ENCODE measurements around the gene MPV17L. TPM values are rescaled to one million over a fixed set of nuclear protein-coding genes. Genes with fewer than 3 reads are reported as not detected.
"Not testable (repeated sequence)": the region's sequence is repeated elsewhere in the genome, so short reads cannot be mapped to it uniquely, and the experiment has no call there.

The MPV17L gene
- 10 to 100 TPM; 14.5 to 35.3 TPM for total RNA-seq

- 2 to 3% methylated on average over 15 to 72 of the region's 79 CpGs for WGBS, 2 donors
- Histone ChIP-seq H3K4me3 (peak within 1 kb of the TSS; percentile 32 to 50), H3K27ac (peak within 1 kb of the TSS; percentile 94 to 97 (median 96)), H3K4me1 (peaks cover 35% of the 10 kb centered on the region)
- H3K36me3 ChIP-seq (replicated peaks in 1 of 2; ENCODE audit: insufficient read depth in 1 of 2, low read depth in 2 of 2); H3K27me3 ChIP-seq; intact Hi-C loops (cut with DNase I); H3K9me3 ChIP-seq: not testable (repeated sequence)
- TF ChIP-seq CTCF (IDR thresholded peaks at IDR 0.05) (peak in 1 of 7 experiments; percentile 14), POLR2A (IDR thresholded peaks at IDR 0.05) (peak; percentile 83 to 93 (median 86))
- ATAC-seq (peak; percentile 74), DNase-seq (peak; percentile 82 to 92 (median 88))
Observed at GRCh38 chr16:15395631-15396508, at the start of gene MPV17L. Gene MPV17L, plus strand, starts transcription at chr16:15395754. Its CDS starts 144 bp downstream, at chr16:15395898.

- ATAC-seq; DNase-seq; H3K27me3 ChIP-seq; H3K4me1 ChIP-seq; H3K4me3 ChIP-seq; H3K36me3 ChIP-seq (replicated peaks in 1 of 2; ENCODE audit: insufficient read depth in 1 of 2, low read depth in 2 of 2); H3K9me3 ChIP-seq; intact Hi-C loops (cut with DNase I); H3K27ac ChIP-seq: not testable (repeated sequence)
- WGBS, 2 donors = no CpG with 5 or more reads among the region's 7 CpGs
Observed at GRCh38 chr16:15348721-15349120, 46.8 kb upstream of the MPV17L start.

- H3K4me1 ChIP-seq; H3K36me3 ChIP-seq (replicated peaks in 1 of 2; ENCODE audit: insufficient read depth in 1 of 2, low read depth in 2 of 2); H3K4me3 ChIP-seq; DNase-seq; H3K27me3 ChIP-seq; H3K27ac ChIP-seq; intact Hi-C loops (cut with DNase I); ATAC-seq; H3K9me3 ChIP-seq: not testable (repeated sequence)
- WGBS, 2 donors = no CpG with 5 or more reads among the region's 11 CpGs
Observed at GRCh38 chr16:15351251-15351650, 44.3 kb upstream of the MPV17L start.

GRCh38 chr16:15351745-15352144 is 43.8 kb upstream of the MPV17L start:
- no CpG with 5 or more reads among the region's 5 CpGs for WGBS, 2 donors
- H3K4me1 ChIP-seq; H3K27ac ChIP-seq; DNase-seq; H3K4me3 ChIP-seq; H3K27me3 ChIP-seq; ATAC-seq; H3K36me3 ChIP-seq (replicated peaks in 1 of 2; ENCODE audit: insufficient read depth in 1 of 2, low read depth in 2 of 2); H3K9me3 ChIP-seq; intact Hi-C loops (cut with DNase I): not testable (repeated sequence)

GRCh38 chr16:15352852-15353251 is 42.7 kb upstream of the MPV17L start:
- H3K36me3 ChIP-seq (replicated peaks in 1 of 2; ENCODE audit: insufficient read depth in 1 of 2, low read depth in 2 of 2); intact Hi-C loops (cut with DNase I); ATAC-seq; H3K4me1 ChIP-seq; H3K9me3 ChIP-seq; H3K27ac ChIP-seq; H3K4me3 ChIP-seq; DNase-seq; H3K27me3 ChIP-seq: not testable (repeated sequence)
- 43% methylated on average over 1 of the region's 3 CpGs; no CpG with 5 or more reads in 1 of the 2 donors for WGBS, 2 donors

- intact Hi-C loops (cut with DNase I); ATAC-seq; H3K36me3 ChIP-seq (replicated peaks in 1 of 2; ENCODE audit: insufficient read depth in 1 of 2, low read depth in 2 of 2); H3K9me3 ChIP-seq; H3K4me1 ChIP-seq; DNase-seq; H3K27ac ChIP-seq; H3K27me3 ChIP-seq; H3K4me3 ChIP-seq: not testable (repeated sequence)
- WGBS, 2 donors = no CpG with 5 or more reads among the region's 2 CpGs
Observed at GRCh38 chr16:15354846-15355245, 40.7 kb upstream of the MPV17L start.

- H3K27ac ChIP-seq; H3K36me3 ChIP-seq (replicated peaks in 1 of 2; ENCODE audit: insufficient read depth in 1 of 2, low read depth in 2 of 2); ATAC-seq; intact Hi-C loops (cut with DNase I); H3K27me3 ChIP-seq; H3K9me3 ChIP-seq; H3K4me3 ChIP-seq; DNase-seq; H3K4me1 ChIP-seq: not testable (repeated sequence)
- WGBS, 2 donors = 89 to 92% methylated on average over 4 to 5 of the region's 7 CpGs
Observed at GRCh38 chr16:15357495-15357894, 38.1 kb upstream of the MPV17L start.

GRCh38 chr16:15378194-15378593 is 17.4 kb upstream of the MPV17L start, which contains the start of gene NPIPA5:
Gene NPIPA5, minus strand, starts transcription at chr16:15378294. Its CDS starts 0 bp downstream, at chr16:15378294.
- H3K4me3 ChIP-seq; H3K36me3 ChIP-seq (replicated peaks in 1 of 2; ENCODE audit: insufficient read depth in 1 of 2, low read depth in 2 of 2); H3K4me1 ChIP-seq; DNase-seq; ATAC-seq; intact Hi-C loops (cut with DNase I); H3K27me3 ChIP-seq; H3K9me3 ChIP-seq; H3K27ac ChIP-seq: not testable (repeated sequence)
- no CpG with 5 or more reads among the region's 4 CpGs for WGBS, 2 donors

GRCh38 chr16:15382810-15383209 is 12.7 kb upstream of the MPV17L start:
- H3K27me3 ChIP-seq; H3K36me3 ChIP-seq (replicated peaks in 1 of 2; ENCODE audit: insufficient read depth in 1 of 2, low read depth in 2 of 2); intact Hi-C loops (cut with DNase I); DNase-seq; H3K9me3 ChIP-seq; H3K4me3 ChIP-seq; ATAC-seq; H3K4me1 ChIP-seq: not testable (repeated sequence)
- H3K27ac ChIP-seq = peak overlapping the region in 1 of 4 donors; percentile 45
- 0 to 13% methylated on average over 1 of the region's 3 CpGs for WGBS, 2 donors

- H3K36me3 ChIP-seq (replicated peaks in 1 of 2; ENCODE audit: insufficient read depth in 1 of 2, low read depth in 2 of 2); H3K4me3 ChIP-seq; ATAC-seq; H3K4me1 ChIP-seq; H3K9me3 ChIP-seq; DNase-seq; H3K27me3 ChIP-seq; intact Hi-C loops (cut with DNase I): not testable (repeated sequence)
- WGBS, 2 donors = 53 to 54% methylated on average over 6 of the region's 6 CpGs
- peak overlapping the region; percentile 18 to 62 (median 60) for H3K27ac ChIP-seq
Observed at GRCh38 chr16:15388060-15388459, 7.5 kb upstream of the MPV17L start.

- 81 to 84% methylated on average over 5 of the region's 5 CpGs for WGBS, 2 donors
- DNase-seq; H3K36me3 ChIP-seq (replicated peaks in 1 of 2; ENCODE audit: insufficient read depth in 1 of 2, low read depth in 2 of 2); H3K27me3 ChIP-seq; H3K27ac ChIP-seq; ATAC-seq; H3K9me3 ChIP-seq; H3K4me3 ChIP-seq; intact Hi-C loops (cut with DNase I); H3K4me1 ChIP-seq: not testable (repeated sequence)
Observed at GRCh38 chr16:15389916-15390315, 5.6 kb upstream of the MPV17L start.

Data from body of pancreas (tissue), 4 donors.